ENCODE results near the gene CACTIN.
A peak's percentile ranks its signal among the peaks of the same experiment; 100 is the strongest.
"Not testable (repeated sequence)": the region's sequence is repeated elsewhere in the genome, so short reads cannot be mapped to it uniquely, and the experiment has no call there.

CACTIN gene

GRCh38 chr19:3585301-3586126 is 41.1 kb downstream of the CACTIN start, which contains the start of gene GIPC3:
Gene GIPC3 (plus strand): TSS chr19:3585478. CDS start chr19:3585598, 120 bp downstream.
- no peak for DNase-seq

GRCh38 chr19:3584036-3584802 is 42.4 kb downstream of the CACTIN start:
- not testable (repeated sequence) for DNase-seq

- not testable (repeated sequence) for DNase-seq
These were observed 44.8 kb downstream of the CACTIN start for GRCh38 chr19:3581792-3582191.

GRCh38 chr19:3580156-3580934 is 46.2 kb downstream of the CACTIN start:
- no peak for DNase-seq

GRCh38 chr19:3578390-3578789 is 48.2 kb downstream of the CACTIN start:
- no peak for DNase-seq

- no peak for DNase-seq
These were observed 48.8 kb downstream of the CACTIN start for GRCh38 chr19:3577723-3578344.

- no peak for DNase-seq
These were observed 49.7 kb downstream of the CACTIN start for GRCh38 chr19:3576696-3577443.

GRCh38 chr19:3575949-3576673 is 50.5 kb downstream of the CACTIN start:
- DNase-seq, result no peak

- DNase-seq, result no peak
These were observed 51.3 kb downstream of the CACTIN start for GRCh38 chr19:3575260-3575741.

- peak; percentile 64 for DNase-seq
These were observed 52.5 kb downstream of the CACTIN start for GRCh38 chr19:3573858-3574637.

GRCh38 chr19:3573162-3573857 is 53.3 kb downstream of the CACTIN start:
- DNase-seq, result no peak

GRCh38 chr19:3572855-3573161 is 53.8 kb downstream of the CACTIN start, which contains the start of gene HMG20B:
Gene HMG20B (plus strand): TSS chr19:3572944. CDS start chr19:3573310, 366 bp downstream.
- no peak for DNase-seq

GRCh38 chr19:3572132-3572854 is 54.3 kb downstream of the CACTIN start:
- peak; percentile 96 for DNase-seq

- no peak for DNase-seq
These were observed 56.0 kb downstream of the CACTIN start for GRCh38 chr19:3570606-3571011.

GRCh38 chr19:3570042-3570441 is 56.5 kb downstream of the CACTIN start:
- not testable (repeated sequence) for DNase-seq

GRCh38 chr19:3565139-3565538 is 61.5 kb downstream of the CACTIN start:
- no peak for DNase-seq

GRCh38 chr19:3563709-3564524 is 62.7 kb downstream of the CACTIN start:
- no peak for DNase-seq
